ENCODE results near the gene METTL3. TPM values are rescaled to one million over a fixed set of nuclear protein-coding genes. Genes with fewer than 3 reads are reported as not detected.

The METTL3 gene
- 44.3 TPM for total RNA-seq
- 31.4 TPM for polyA plus RNA-seq (ENCODE audit: insufficient read depth, low read depth, low replicate concordance)
- long read RNA-seq, donor 1, transcript METTL3-201 (11 exons, 2,015 nt), result major isoform, 8 of 78 reads
- long read RNA-seq, donor 1, partial matches to known transcripts, result 53 of 78 reads
- long read RNA-seq, donor 1, other reads (novel, unspliced or antisense), result 14 of 78 reads
- long read RNA-seq, donor 2, transcript METTL3-201 (11 exons, 2,015 nt), result major isoform, 7 of 28 reads
- long read RNA-seq, donor 2, transcript METTL3-207 (3 exons, 1,553 nt), result minor isoform, 6 of 28 reads
- long read RNA-seq, donor 2, partial matches to known transcripts, result 14 of 28 reads
- long read RNA-seq, donor 2, other reads (novel, unspliced or antisense), result 0 of 28 reads
- long read RNA-seq, donor 3, transcript METTL3-201 (11 exons, 2,015 nt), result major isoform, 13 of 46 reads
- long read RNA-seq, donor 3, partial matches to known transcripts, result 19 of 46 reads
- long read RNA-seq, donor 3, other reads (novel, unspliced or antisense), result 7 of 46 reads
- long read RNA-seq, donor 4, transcript METTL3-201 (11 exons, 2,015 nt), result major isoform, 7 of 18 reads
- long read RNA-seq, donor 4, partial matches to known transcripts, result 0 of 18 reads
- long read RNA-seq, donor 4, other reads (novel, unspliced or antisense), result 8 of 18 reads
- long read RNA-seq, donor 5, result 0 reads
- long read RNA-seq, donor 6, transcript METTL3-201 (11 exons, 2,015 nt), result major isoform, 8 of 30 reads
- long read RNA-seq, donor 6, partial matches to known transcripts, result 16 of 30 reads
- long read RNA-seq, donor 6, other reads (novel, unspliced or antisense), result 0 of 30 reads
- long read RNA-seq, donor 7, transcript METTL3-201 (11 exons, 2,015 nt), result major isoform, 5 of 29 reads
- long read RNA-seq, donor 7, partial matches to known transcripts, result 4 of 29 reads
- long read RNA-seq, donor 7, other reads (novel, unspliced or antisense), result 18 of 29 reads
- long read RNA-seq, donor 8, transcript METTL3-201 (11 exons, 2,015 nt), result major isoform, 6 of 22 reads
- long read RNA-seq, donor 8, partial matches to known transcripts, result 14 of 22 reads
- long read RNA-seq, donor 8, other reads (novel, unspliced or antisense), result 0 of 22 reads
- long read RNA-seq, donor 9, partial matches to known transcripts, result 0 of 5 reads
- long read RNA-seq, donor 9, other reads (novel, unspliced or antisense), result 0 of 5 reads
- long read RNA-seq, donor 10, transcript METTL3-201 (11 exons, 2,015 nt), result major isoform, 9 of 32 reads
- long read RNA-seq, donor 10, partial matches to known transcripts, result 16 of 32 reads
- long read RNA-seq, donor 10, other reads (novel, unspliced or antisense), result 0 of 32 reads

DNA sequence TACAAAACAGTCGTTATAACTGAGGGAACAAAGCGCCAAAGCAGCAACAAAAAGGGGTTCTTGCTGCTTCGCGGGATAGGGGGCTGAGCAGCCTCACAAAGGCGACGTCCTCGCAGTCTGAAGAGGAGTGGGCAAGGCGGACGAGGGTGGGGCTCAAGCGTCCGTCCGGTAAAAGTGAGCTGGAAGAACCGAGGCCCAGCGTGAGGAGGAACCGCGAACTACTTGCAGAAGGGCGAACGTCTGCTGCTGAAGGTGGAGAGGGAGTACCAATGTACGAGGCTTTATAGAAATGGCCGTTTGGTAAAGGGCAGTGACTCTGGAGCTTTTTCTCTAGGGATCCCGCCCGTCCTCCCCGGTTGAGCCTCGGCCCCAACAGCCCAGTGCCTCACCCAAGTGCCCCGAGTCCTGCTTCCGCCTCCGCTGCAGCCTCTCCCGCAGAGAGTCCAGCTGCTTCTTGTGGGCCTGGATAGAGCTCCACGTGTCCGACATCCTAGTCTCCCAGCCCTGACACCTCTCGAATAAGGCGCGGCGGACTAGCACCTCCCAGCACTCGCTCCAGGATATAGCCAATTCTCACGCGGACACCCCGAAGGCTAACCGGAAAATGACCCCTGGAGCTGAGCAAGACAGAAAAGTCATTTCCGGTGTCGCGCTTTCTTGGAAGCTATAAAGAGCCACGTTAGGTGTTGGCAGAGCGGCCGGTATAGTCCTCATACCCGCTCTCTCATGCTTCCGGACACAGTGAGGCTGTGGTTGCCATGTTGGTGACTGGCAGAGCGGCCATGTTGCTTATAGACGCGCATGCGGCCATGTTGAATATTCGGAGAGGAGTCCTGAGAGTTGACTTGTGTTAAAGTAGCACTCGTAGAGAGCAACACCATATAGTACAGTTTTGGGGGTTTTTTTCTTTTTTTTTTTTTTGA, at the start of gene METTL3:
Gene METTL3 (minus strand): TSS at position 606 of the 923 bp plus-strand sequence. CDS start 117 bp downstream, at position 489.
- H3K4me1 ChIP-seq (ENCODE audit: control insufficient read depth in 2 of 3, insufficient read depth in 2 of 3, low read depth in 1 of 3, low read length in 3 of 3), result peaks cover 3 to 8% (median 7%) of the 10 kb centered on the region in 3 donors
- FAIRE-seq (peak; percentile 97), DNase-seq (peak; percentile 96 to 100 (median 98))
- intact Hi-C loops (cut with DNase I), result no loop called here
- TF ChIP-seq, protein P1, sequence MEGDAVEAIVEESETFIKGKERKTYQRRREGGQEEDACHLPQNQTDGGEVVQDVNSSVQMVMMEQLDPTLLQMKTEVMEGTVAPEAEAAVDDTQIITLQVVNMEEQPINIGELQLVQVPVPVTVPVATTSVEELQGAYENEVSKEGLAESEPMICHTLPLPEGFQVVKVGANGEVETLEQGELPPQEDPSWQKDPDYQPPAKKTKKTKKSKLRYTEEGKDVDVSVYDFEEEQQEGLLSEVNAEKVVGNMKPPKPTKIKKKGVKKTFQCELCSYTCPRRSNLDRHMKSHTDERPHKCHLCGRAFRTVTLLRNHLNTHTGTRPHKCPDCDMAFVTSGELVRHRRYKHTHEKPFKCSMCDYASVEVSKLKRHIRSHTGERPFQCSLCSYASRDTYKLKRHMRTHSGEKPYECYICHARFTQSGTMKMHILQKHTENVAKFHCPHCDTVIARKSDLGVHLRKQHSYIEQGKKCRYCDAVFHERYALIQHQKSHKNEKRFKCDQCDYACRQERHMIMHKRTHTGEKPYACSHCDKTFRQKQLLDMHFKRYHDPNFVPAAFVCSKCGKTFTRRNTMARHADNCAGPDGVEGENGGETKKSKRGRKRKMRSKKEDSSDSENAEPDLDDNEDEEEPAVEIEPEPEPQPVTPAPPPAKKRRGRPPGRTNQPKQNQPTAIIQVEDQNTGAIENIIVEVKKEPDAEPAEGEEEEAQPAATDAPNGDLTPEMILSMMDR (IDR thresholded peaks at IDR 0.05; ENCODE audit: borderline replicate concordance, extremely low read depth, insufficient read depth), result no peak
- H3K36me3 ChIP-seq (ENCODE audit: control insufficient read depth in 2 of 3, insufficient read depth in 3 of 3, low read length in 3 of 3), result peaks cover 0 to 6% (median 0%) of the 10 kb centered on the region in 3 donors
- H3K4me3 ChIP-seq (ENCODE audit: low read length in 3 of 3), result peak within 1 kb of the TSS; percentile 91 to 99 (median 93)
- no peaks in the 10 kb centered on the region for H3K27me3 ChIP-seq (ENCODE audit: control insufficient read depth, insufficient read depth, low read length)
- no peaks in the 10 kb centered on the region for H3K9me3 ChIP-seq (ENCODE audit: control insufficient read depth in 2 of 3, insufficient read depth in 1 of 3, low read length in 3 of 3)
- H3K9ac ChIP-seq (ENCODE audit: low read length in 3 of 3), result peak within 1 kb of the TSS; percentile 84 to 88 (median 86)
- peak within 1 kb of the TSS; percentile 53 to 85 for H3K27ac ChIP-seq (ENCODE audit: low read depth in 2 of 2, low read length in 2 of 2)

DNA sequence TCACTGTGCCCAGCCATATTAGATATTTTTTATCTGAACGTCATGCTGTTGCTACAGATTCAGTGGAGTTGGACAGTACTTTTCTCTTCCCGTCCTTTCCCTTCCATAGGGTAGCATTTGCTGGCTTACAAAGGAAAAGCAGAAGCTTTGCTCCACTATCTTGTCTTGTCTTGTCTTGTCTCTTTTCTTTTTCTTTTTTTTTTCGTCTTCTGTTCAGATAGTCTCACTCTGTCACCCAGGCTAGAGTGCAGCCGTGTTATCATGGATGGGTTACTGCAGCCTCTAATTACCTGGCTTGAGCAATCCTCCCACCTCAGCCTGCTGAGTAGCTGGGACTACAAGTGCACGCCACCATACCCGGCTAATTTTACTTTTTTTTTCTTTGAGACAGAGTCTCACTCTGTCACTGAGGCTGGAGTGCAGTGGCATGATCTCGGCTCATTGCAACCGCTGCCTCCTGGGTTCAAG, 47.6 kb upstream of the METTL3 start:
- Histone ChIP-seq H3K4me1 (ENCODE audit: control insufficient read depth in 2 of 3, insufficient read depth in 2 of 3, low read depth in 1 of 3, low read length in 3 of 3) (peaks cover 0 to 2% (median 0%) of the 10 kb centered on the region in 3 donors), H3K4me3 (ENCODE audit: low read length in 3 of 3) (no peak overlapping the region), H3K9ac (ENCODE audit: low read length in 3 of 3) (no peak overlapping the region), H3K27me3 (ENCODE audit: control insufficient read depth, insufficient read depth, low read length) (no peaks in the 10 kb centered on the region), H3K36me3 (ENCODE audit: control insufficient read depth in 2 of 3, insufficient read depth in 3 of 3, low read length in 3 of 3) (no peaks in the 10 kb centered on the region), H3K9me3 (ENCODE audit: control insufficient read depth in 2 of 3, insufficient read depth in 1 of 3, low read length in 3 of 3) (no peaks in the 10 kb centered on the region), H3K27ac (ENCODE audit: low read depth in 2 of 2, low read length in 2 of 2) (no peak overlapping the region)
- DNase-seq, result no peak
- no peak for FAIRE-seq
- TF ChIP-seq, protein P1 (IDR thresholded peaks at IDR 0.05; ENCODE audit: borderline replicate concordance, extremely low read depth, insufficient read depth), result no peak
- intact Hi-C loops (cut with DNase I), result no loop called here

All from kidney (tissue), 22 donors.